DND-41 (cell line): ENCODE results near the gene ELF1.

ENCODE experiments used
- ATAC-seq: fragments of 200-7000 bp; cut with Tn5 transposase; 3 replicates; pipeline ENCODE4 v1.9.1; 2021; ENCODE audit warnings: low read depth; ENCODE audit not compliant: insufficient read depth
- DNase-seq: peaks from one replicate; pipeline ENCODE4 v3.0.0-alpha.2; 2020
- H2AFZ ChIP-seq: 2 replicates; pipeline ENCODE4 v1.6.0; 2012; ENCODE audit warnings: low read depth, low read length
- H3K27ac ChIP-seq: 2 replicates; pipeline ENCODE4 v1.5.1; 2012; ENCODE audit warnings: low read length, inconsistent platforms
- H3K27me3 ChIP-seq: fragments of 200-600 bp; sonication (generic); 2 replicates; pipeline ENCODE4 v1.6.0; 2012; ENCODE audit warnings: low read length, mild to moderate bottlenecking, inconsistent platforms; ENCODE audit not compliant: insufficient read depth, poor library complexity
- H3K36me3 ChIP-seq: 2 replicates; pipeline ENCODE4 v1.5.1; 2012; ENCODE audit warnings: low read length, inconsistent platforms; ENCODE audit not compliant: insufficient read depth
- H3K4me1 ChIP-seq: 2 replicates; pipeline ENCODE4 v1.5.1; 2012; ENCODE audit warnings: mild to moderate bottlenecking, low read length; ENCODE audit not compliant: insufficient read depth
- H3K4me2 ChIP-seq: 2 replicates; pipeline ENCODE4 v1.6.0; 2012; ENCODE audit warnings: mild to moderate bottlenecking, moderate library complexity, low read length, inconsistent platforms; ENCODE audit not compliant: insufficient read depth
- H3K4me3 ChIP-seq, 2 experiments: fragments of 200-600 bp in 1 of 2; shearing (Covaris generic) in 1 of 2; 2 replicates each; pipeline ENCODE4 v1.5.1; 2012 to 2016; ENCODE audit warnings: inconsistent platforms in 2 of 2, low read length in 2 of 2, mild to moderate bottlenecking in 2 of 2, low read depth in 1 of 2, moderate library complexity in 1 of 2
- H3K79me2 ChIP-seq: 2 replicates; pipeline ENCODE4 v1.6.0; 2012; ENCODE audit warnings: low read length, inconsistent platforms; ENCODE audit not compliant: insufficient read depth
- H3K9ac ChIP-seq: 2 replicates; pipeline ENCODE4 v1.6.0; 2012; ENCODE audit warnings: low read depth, mild to moderate bottlenecking, inconsistent platforms, low read length, moderate library complexity
- H3K9me3 ChIP-seq: 2 replicates; pipeline ENCODE4 v1.5.1; 2012; ENCODE audit warnings: low read length, moderate library complexity, mild to moderate bottlenecking, inconsistent platforms; ENCODE audit not compliant: insufficient read depth, severe bottlenecking
- H4K20me1 ChIP-seq: 2 replicates; pipeline ENCODE4 v1.6.0; 2012; ENCODE audit warnings: low read length; ENCODE audit not compliant: insufficient read depth
- EZH2 ChIP-seq: IDR thresholded peaks from 3 replicates; pipeline ENCODE4 v1.6.1; 2012; ENCODE audit warnings: borderline replicate concordance, low read depth, mild to moderate bottlenecking, moderate library complexity, low read length, inconsistent platforms; ENCODE audit not compliant: severe bottlenecking
- TF ChIP-seq, protein P1 (sequence below): IDR thresholded peaks from 2 replicates; pipeline ENCODE4 v1.5.1; 2012; ENCODE audit warnings: borderline replicate concordance, low read length, moderate library complexity, mild to moderate bottlenecking; ENCODE audit not compliant: poor library complexity, severe bottlenecking; ENCODE audit errors: extremely low read depth

ELF1 gene

DNA sequence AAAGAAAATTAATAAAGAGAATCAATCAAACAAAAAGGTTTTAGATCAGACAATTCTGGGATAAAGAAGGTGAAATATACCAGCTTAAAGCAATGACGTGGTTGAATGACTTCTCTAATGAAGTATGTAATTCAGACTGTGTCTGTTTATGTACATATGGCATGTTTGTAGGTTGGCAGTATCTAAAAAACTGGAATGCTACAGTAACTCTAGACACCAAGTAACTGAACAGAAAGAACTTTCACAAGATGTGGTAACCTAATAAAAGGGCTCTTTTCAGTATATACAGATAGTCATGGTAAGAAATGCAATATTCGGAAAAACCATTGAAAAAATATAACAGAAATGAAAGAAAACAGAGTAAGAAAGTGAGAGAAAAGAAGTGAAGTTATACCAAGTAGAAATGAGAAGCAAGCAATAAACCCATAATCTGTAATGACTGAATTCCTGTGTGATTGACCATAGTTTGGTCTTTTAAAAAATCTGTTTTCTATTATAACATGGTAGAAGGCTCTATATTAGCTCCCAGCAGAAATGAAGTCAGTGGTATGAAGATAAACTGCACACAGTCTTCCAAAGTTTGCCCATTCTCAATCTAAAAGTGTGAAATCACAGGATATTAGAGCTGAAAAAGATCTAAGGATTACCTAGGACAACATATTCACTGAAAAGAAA is 31.4 kb downstream of the ELF1 start:
- H3K4me1 ChIP-seq: peaks cover 98% of the 10 kb centered on the region
- TF ChIP-seq EZH2: no peak
- TF ChIP-seq, protein P1, sequence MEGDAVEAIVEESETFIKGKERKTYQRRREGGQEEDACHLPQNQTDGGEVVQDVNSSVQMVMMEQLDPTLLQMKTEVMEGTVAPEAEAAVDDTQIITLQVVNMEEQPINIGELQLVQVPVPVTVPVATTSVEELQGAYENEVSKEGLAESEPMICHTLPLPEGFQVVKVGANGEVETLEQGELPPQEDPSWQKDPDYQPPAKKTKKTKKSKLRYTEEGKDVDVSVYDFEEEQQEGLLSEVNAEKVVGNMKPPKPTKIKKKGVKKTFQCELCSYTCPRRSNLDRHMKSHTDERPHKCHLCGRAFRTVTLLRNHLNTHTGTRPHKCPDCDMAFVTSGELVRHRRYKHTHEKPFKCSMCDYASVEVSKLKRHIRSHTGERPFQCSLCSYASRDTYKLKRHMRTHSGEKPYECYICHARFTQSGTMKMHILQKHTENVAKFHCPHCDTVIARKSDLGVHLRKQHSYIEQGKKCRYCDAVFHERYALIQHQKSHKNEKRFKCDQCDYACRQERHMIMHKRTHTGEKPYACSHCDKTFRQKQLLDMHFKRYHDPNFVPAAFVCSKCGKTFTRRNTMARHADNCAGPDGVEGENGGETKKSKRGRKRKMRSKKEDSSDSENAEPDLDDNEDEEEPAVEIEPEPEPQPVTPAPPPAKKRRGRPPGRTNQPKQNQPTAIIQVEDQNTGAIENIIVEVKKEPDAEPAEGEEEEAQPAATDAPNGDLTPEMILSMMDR: no peak
- H3K27ac ChIP-seq: peak overlapping the region; percentile 65
- ATAC-seq: no peak
- peaks cover 13% of the 10 kb centered on the region for H3K36me3 ChIP-seq
- no peaks in the 10 kb centered on the region for H3K9me3 ChIP-seq
- H3K79me2 ChIP-seq: peaks cover 99% of the 10 kb centered on the region
- no peak overlapping the region for H2AFZ ChIP-seq
- H3K4me3 ChIP-seq: no peak overlapping the region
- peaks cover 2% of the 10 kb centered on the region; the same call in 1 of the 2 replicates for H4K20me1 ChIP-seq
- peak overlapping the region; percentile 4 for H3K4me2 ChIP-seq
- H3K27me3 ChIP-seq: no peaks in the 10 kb centered on the region
- peak overlapping the region; percentile 12; the same call in 1 of the 2 replicates for H3K9ac ChIP-seq
- no peak for DNase-seq

DNA sequence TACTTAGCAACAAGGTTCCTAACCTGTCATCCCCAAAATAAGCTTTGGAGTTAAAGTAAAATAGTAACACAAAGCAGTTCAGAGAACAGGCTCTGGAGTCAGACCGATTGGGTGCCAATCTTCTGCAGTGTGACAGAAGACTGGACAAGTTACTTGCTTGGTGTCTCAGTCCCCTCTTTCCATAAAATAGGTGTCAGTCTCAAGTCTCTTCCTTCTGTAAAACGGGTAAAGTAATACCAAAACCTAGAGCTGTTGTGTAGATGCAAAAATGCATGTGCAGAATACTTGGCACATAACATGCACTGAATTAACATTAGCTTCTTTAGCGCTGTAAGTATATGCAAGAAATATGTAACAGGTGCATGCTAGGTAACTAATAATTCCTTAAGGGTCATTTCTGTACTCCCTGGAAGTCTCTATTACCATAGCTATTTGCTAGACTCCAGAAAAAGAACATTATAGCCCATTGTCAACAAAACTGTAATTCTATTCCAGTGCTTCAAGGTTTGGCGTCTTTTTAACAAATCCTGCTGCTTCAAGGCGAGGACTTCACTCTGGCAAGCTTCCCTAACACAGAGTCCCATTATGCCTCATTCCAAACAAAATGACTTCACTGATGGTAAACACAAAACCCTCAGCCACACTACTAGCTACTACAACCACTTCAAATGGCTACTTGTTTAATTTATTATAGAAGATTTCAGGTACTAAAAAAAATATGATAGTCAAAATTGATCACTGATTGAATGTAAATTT is 32.8 kb downstream of the ELF1 start:
- ATAC-seq (no peak), DNase-seq (no peak)
- H3K36me3 ChIP-seq: peaks cover 15% of the 10 kb centered on the region
- peaks cover 99% of the 10 kb centered on the region for H3K79me2 ChIP-seq
- peak overlapping the region; percentile 94 for H3K27ac ChIP-seq
- peaks cover 2% of the 10 kb centered on the region; the same call in 1 of the 2 replicates for H4K20me1 ChIP-seq
- H3K27me3 ChIP-seq: no peaks in the 10 kb centered on the region
- peak overlapping the region; percentile 75 for H3K4me2 ChIP-seq
- peak overlapping the region; percentile 73 for H3K9ac ChIP-seq
- peaks cover 95% of the 10 kb centered on the region for H3K4me1 ChIP-seq
- TF ChIP-seq, protein P1: no peak
- no peak for TF ChIP-seq EZH2
- no peak overlapping the region for H2AFZ ChIP-seq
- H3K4me3 ChIP-seq: peak overlapping the region in 1 of 2 experiments; percentile 53; a peak in 2 of 4 replicates
- no peaks in the 10 kb centered on the region for H3K9me3 ChIP-seq

DNA sequence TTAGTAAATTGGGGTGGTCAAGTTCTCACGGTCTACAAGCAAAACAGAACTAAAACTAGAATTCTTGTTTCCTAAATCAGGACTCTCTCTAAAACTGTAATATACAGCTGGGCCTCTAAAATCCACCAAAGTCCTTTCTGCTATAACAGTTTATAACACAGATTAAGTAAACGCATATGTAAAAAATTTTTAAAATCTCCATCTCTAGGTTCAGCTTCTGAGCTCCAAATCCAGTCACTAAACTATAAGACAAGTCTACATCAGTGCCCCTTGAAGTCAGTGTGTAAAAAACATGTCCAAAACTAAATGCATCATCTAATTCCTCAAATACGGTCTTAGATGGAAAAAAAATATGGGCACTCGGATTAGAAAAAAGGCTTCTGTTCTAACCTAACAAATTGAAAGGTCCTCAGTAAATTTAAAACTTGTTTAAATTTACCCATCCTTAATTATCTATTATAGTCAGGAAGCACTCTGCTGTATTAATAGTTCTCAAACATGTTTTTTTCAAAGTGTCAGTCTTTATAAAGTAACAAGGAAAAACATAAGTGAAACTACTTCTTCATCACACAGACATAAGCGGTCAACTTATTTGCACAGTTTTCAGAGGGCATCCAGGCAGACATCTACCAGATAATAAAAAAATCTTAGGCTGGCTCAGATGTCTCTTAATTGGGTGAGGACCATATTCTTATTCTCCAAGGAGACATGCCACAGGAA is 33.6 kb downstream of the ELF1 start:
- no peak for TF ChIP-seq EZH2
- TF ChIP-seq, protein P1: no peak
- no peak for DNase-seq
- Histone ChIP-seq H3K4me1 (peaks cover 95% of the 10 kb centered on the region), H3K79me2 (peaks cover 99% of the 10 kb centered on the region), H3K27ac (peak overlapping the region; percentile 94), H4K20me1 (peaks cover under 1% of the 10 kb centered on the region; the same call in 1 of the 2 replicates), H3K9me3 (no peaks in the 10 kb centered on the region), H3K4me3 (peak overlapping the region in 1 of 2 experiments; percentile 53; a peak in 3 of 4 replicates), H2AFZ (no peak overlapping the region), H3K36me3 (peaks cover 14% of the 10 kb centered on the region), H3K9ac (peak overlapping the region; percentile 73), H3K4me2 (peak overlapping the region; percentile 75), H3K27me3 (no peaks in the 10 kb centered on the region)
- ATAC-seq: no peak
